ENCODE data around the gene NR3C2. TPM values are rescaled to one million over a fixed set of nuclear protein-coding genes. Genes with fewer than 3 reads are reported as not detected.

The NR3C2 gene
- total and polyA plus RNA-seq, 8 donors = 2.0 to 36.4 (median 16.9) TPM

DNA sequence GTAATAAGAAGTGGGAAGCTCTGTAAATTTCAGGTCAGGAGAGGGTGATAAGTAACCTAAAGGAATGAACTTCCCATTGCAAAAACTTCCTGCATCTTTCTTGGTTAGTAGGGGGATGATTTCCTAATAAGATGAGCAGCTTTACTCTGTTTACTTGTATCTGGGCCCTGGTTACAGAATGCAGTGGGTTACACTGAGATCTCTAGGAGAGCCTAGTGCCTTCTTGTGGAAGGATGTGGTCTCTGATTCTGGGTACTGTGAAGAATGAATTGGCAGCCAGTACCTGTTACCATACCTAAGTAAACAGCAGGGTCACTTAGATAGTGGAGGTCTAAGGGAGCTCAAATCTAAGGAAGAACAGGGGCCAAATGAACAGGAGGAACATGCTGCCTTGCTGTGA, 389.8 kb downstream of the NR3C2 start:
- no peak overlapping the region for H3K27ac ChIP-seq
- H3K4me3 ChIP-seq = no peak overlapping the region
- peaks cover 0 to 60% (median 27%) of the 10 kb centered on the region in 4 donors for H3K4me1 ChIP-seq
- H3K36me3 ChIP-seq = peaks cover 0 to 19% (median 17%) of the 10 kb centered on the region in 4 donors
- no peaks in the 10 kb centered on the region for H3K27me3 ChIP-seq
- peak in 1 of 2 donors; percentile 53 for DNase-seq
- H3K9me3 ChIP-seq = no peaks in the 10 kb centered on the region
- TF ChIP-seq POLR2A (IDR thresholded peaks at IDR 0.05) (no peak), EP300 (IDR thresholded peaks at IDR 0.05) (no peak), POLR2AphosphoS5 (IDR thresholded peaks at IDR 0.05) (no peak)
- TF ChIP-seq, protein P1, sequence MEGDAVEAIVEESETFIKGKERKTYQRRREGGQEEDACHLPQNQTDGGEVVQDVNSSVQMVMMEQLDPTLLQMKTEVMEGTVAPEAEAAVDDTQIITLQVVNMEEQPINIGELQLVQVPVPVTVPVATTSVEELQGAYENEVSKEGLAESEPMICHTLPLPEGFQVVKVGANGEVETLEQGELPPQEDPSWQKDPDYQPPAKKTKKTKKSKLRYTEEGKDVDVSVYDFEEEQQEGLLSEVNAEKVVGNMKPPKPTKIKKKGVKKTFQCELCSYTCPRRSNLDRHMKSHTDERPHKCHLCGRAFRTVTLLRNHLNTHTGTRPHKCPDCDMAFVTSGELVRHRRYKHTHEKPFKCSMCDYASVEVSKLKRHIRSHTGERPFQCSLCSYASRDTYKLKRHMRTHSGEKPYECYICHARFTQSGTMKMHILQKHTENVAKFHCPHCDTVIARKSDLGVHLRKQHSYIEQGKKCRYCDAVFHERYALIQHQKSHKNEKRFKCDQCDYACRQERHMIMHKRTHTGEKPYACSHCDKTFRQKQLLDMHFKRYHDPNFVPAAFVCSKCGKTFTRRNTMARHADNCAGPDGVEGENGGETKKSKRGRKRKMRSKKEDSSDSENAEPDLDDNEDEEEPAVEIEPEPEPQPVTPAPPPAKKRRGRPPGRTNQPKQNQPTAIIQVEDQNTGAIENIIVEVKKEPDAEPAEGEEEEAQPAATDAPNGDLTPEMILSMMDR (IDR thresholded peaks at IDR 0.05) = no peak
- intact Hi-C loops (cut with DNase I; ENCODE audit: low total_unique reads) = no loop called here

DNA sequence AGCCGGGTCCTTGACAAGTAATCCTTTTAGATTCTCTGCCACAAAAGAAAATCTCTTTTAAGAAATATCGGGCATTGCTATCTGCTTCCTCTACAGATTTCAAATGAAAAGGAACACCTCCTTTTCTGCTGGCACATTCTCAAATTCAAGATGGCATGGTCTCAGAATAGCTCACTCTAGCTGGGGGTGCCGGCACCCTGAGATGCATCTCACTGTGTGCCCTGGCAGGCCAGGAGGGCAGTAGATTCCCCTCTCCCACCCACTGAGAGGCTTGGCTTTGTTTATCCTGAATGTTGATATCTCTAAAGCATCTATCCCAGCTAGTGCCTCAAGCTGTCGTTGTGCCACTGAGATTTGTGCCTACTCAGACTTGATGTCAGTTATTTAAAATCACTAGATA, 390.8 kb downstream of the NR3C2 start:
- no peak overlapping the region for H3K27ac ChIP-seq
- peaks cover 0 to 53% (median 24%) of the 10 kb centered on the region in 4 donors for H3K4me1 ChIP-seq
- intact Hi-C loops (cut with DNase I; ENCODE audit: low total_unique reads) = no loop called here
- H3K36me3 ChIP-seq = peaks cover 3 to 28% (median 26%) of the 10 kb centered on the region in 4 donors
- DNase-seq = no peak
- H3K4me3 ChIP-seq = no peak overlapping the region
- no peaks in the 10 kb centered on the region for H3K9me3 ChIP-seq
- no peaks in the 10 kb centered on the region for H3K27me3 ChIP-seq
- 74 to 86% (median 82%) methylated on average over 4 of the region's 4 CpGs for WGBS, 5 donors
- TF ChIP-seq POLR2A (IDR thresholded peaks at IDR 0.05) = no peak
- TF ChIP-seq POLR2AphosphoS5 (IDR thresholded peaks at IDR 0.05) = no peak
- TF ChIP-seq, protein P1 (IDR thresholded peaks at IDR 0.05) = no peak
- no peak for TF ChIP-seq EP300 (IDR thresholded peaks at IDR 0.05)

DNA sequence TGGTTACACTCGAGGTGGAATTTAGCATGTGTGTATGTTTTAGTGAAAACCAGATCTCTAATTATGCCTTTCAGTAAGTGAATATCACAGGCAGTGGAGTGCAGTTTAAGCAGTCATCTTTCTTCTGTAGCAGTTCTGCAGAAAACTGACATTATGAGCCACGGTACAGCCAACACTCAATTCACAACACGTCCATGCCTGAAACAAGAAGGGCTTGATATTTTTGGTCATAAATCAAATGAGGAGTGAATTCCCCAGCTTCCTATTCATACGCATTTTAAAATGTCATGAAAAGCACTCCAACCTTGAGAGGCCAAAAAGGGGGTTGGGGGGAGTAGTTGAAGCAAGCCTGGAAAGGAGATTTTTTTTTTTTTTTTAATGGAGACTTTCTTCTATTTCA, 393.6 kb downstream of the NR3C2 start:
- no peaks in the 10 kb centered on the region for H3K27me3 ChIP-seq
- intact Hi-C loops (cut with DNase I; ENCODE audit: low total_unique reads) = no loop called here

DNA sequence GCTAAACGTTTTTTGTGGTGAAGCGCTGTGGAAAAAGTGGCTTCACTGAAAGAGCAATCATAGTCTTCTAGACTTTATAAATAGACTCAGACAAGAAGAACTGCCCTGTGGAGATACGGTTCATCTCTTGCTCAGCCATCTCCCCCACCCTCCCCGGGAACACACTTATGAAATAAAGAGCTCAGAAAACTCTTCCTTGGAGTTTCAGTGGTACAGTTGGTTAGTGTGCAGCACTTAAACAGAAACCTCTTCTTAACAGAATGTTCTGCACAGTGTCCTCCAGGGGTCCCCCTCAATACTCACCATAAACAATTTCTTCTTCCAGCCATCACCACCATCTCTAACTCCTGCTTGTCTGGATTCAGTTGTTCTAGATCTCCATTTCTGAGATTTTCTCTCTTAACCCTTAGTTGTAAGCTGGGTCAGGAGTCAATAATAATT, 397.3 kb downstream of the NR3C2 start:
- Histone ChIP-seq H3K27me3 (no peaks in the 10 kb centered on the region), H3K36me3 (peaks cover 3 to 27% (median 23%) of the 10 kb centered on the region in 4 donors), H3K4me3 (no peak overlapping the region), H3K27ac (no peak overlapping the region), H3K4me1 (peaks cover 0 to 10% (median 2%) of the 10 kb centered on the region in 4 donors), H3K9me3 (no peaks in the 10 kb centered on the region)
- intact Hi-C loops (cut with DNase I; ENCODE audit: low total_unique reads) = no loop called here
- DNase-seq = no peak
- TF ChIP-seq, protein P1 (IDR thresholded peaks at IDR 0.05) = no peak
- TF ChIP-seq POLR2A (IDR thresholded peaks at IDR 0.05) (no peak), POLR2AphosphoS5 (IDR thresholded peaks at IDR 0.05) (no peak), EP300 (IDR thresholded peaks at IDR 0.05) (no peak)
- 69 to 84% (median 81%) methylated on average over 4 of the region's 4 CpGs for WGBS, 5 donors

More for the DNA sequence above, 393.6 kb downstream of the NR3C2 start:
- WGBS, 5 donors = 69 to 86% (median 79%) methylated on average over 4 of the region's 4 CpGs
- no peaks in the 10 kb centered on the region for H3K9me3 ChIP-seq
- H3K4me1 ChIP-seq = peaks cover 0 to 35% (median 17%) of the 10 kb centered on the region in 4 donors
- no peak overlapping the region for H3K27ac ChIP-seq
- DNase-seq = no peak
- peaks cover 3 to 27% (median 23%) of the 10 kb centered on the region in 4 donors for H3K36me3 ChIP-seq
- H3K4me3 ChIP-seq = no peak overlapping the region
- TF ChIP-seq POLR2AphosphoS5 (IDR thresholded peaks at IDR 0.05) (no peak), POLR2A (IDR thresholded peaks at IDR 0.05) (no peak), EP300 (IDR thresholded peaks at IDR 0.05) (no peak)
- TF ChIP-seq, protein P1 (IDR thresholded peaks at IDR 0.05) = no peak

All from stomach (tissue), 9 donors.